Hindlimb muscle (tissue), 1 donor: Measurements from ENCODE around the gene SELENOM. TPM values are rescaled to one million over a fixed set of nuclear protein-coding genes. Genes with fewer than 3 reads are reported as not detected.
"Not testable (repeated sequence)": the region's sequence is repeated elsewhere in the genome, so short reads cannot be mapped to it uniquely, and the experiment has no call there.

ENCODE experiments used
- DNase-seq: peaks from one replicate; pipeline ENCODE4 v3.0.0-alpha.2; 2013
- polyA plus RNA-seq: library from polyadenylated mRNA; unstranded; fragments of 120-200 nt; gene quantifications from one replicate; pipeline ENCODE4 v1.2.1, GENCODE V29; 2013; ENCODE audit not compliant: insufficient read length

The SELENOM gene
- polyA plus RNA-seq, 1 donor: 17.8 TPM

- no peak for DNase-seq
Observed at GRCh38 chr22:31104869-31105268, 2.5 kb downstream of the SELENOM start.

GRCh38 chr22:31103899-31104694 is 3.3 kb downstream of the SELENOM start:
- DNase-seq: no peak

- no peak for DNase-seq
Observed at GRCh38 chr22:31103111-31103510, 4.3 kb downstream of the SELENOM start.

- DNase-seq: no peak
Observed at GRCh38 chr22:31102441-31103081, 4.8 kb downstream of the SELENOM start.

GRCh38 chr22:31100762-31101525 is 6.4 kb downstream of the SELENOM start:
- DNase-seq: no peak

GRCh38 chr22:31099841-31100761 is 7.3 kb downstream of the SELENOM start:
- no peak for DNase-seq

- no peak for DNase-seq
Observed at GRCh38 chr22:31099386-31099785, 8.0 kb downstream of the SELENOM start.

GRCh38 chr22:31098632-31099110 is 8.7 kb downstream of the SELENOM start:
- DNase-seq: no peak

GRCh38 chr22:31097941-31098631 is 9.3 kb downstream of the SELENOM start:
- no peak for DNase-seq

GRCh38 chr22:31097539-31097938 is 9.8 kb downstream of the SELENOM start:
- DNase-seq: not testable (repeated sequence)

GRCh38 chr22:31096657-31097279 is 10.6 kb downstream of the SELENOM start:
- no peak for DNase-seq

- no peak for DNase-seq
Observed at GRCh38 chr22:31095637-31096249, 11.6 kb downstream of the SELENOM start.

- no peak for DNase-seq
Observed at GRCh38 chr22:31094741-31095140, 12.6 kb downstream of the SELENOM start.

GRCh38 chr22:31094021-31094551 is 13.3 kb downstream of the SELENOM start:
- no peak for DNase-seq

GRCh38 chr22:31093086-31093850 is 14.1 kb downstream of the SELENOM start:
- no peak for DNase-seq

- DNase-seq: no peak
Observed at GRCh38 chr22:31092161-31092560, 15.2 kb downstream of the SELENOM start.

- DNase-seq: no peak
Observed at GRCh38 chr22:31091106-31091975, 16.0 kb downstream of the SELENOM start.
